Effector memory CD4-positive, alpha-beta T cell (primary cell): Measurements from ENCODE around the gene CRLF2.
"Not testable (repeated sequence)": the region's sequence is repeated elsewhere in the genome, so short reads cannot be mapped to it uniquely, and the experiment has no call there.

ENCODE experiments used
- DNase-seq, 3 donors: peaks; one replicate each; pipeline ENCODE4 v3.0.0-alpha.2; 2020
- H3K27ac ChIP-seq: 2 replicates; pipeline ENCODE4 v1.7.0; 2013; ENCODE audit warnings: mild to moderate bottlenecking, low read length, moderate library complexity; ENCODE audit not compliant: insufficient read depth, poor library complexity, severe bottlenecking
- H3K27me3 ChIP-seq: replicated peaks from 2 replicates; pipeline ENCODE4 v1.7.0; 2013; ENCODE audit warnings: mild to moderate bottlenecking, low read length; ENCODE audit not compliant: insufficient read depth, control insufficient read depth, poor library complexity, severe bottlenecking
- H3K36me3 ChIP-seq: 2 replicates; pipeline ENCODE4 v1.7.0; 2013; ENCODE audit warnings: mild to moderate bottlenecking, low read length, moderate library complexity; ENCODE audit not compliant: control insufficient read depth, insufficient read depth
- H3K4me1 ChIP-seq: 2 replicates; pipeline ENCODE4 v1.7.0; 2013; ENCODE audit warnings: low read length, mild to moderate bottlenecking; ENCODE audit not compliant: control insufficient read depth, insufficient read depth, poor library complexity, severe bottlenecking
- H3K4me3 ChIP-seq: 2 replicates; pipeline ENCODE4 v1.7.0; 2013; ENCODE audit warnings: low read length, low read depth, mild to moderate bottlenecking; ENCODE audit not compliant: insufficient read depth, poor library complexity, severe bottlenecking
- H3K9me3 ChIP-seq: 2 replicates; pipeline ENCODE4 v1.7.0; 2013; ENCODE audit warnings: mild to moderate bottlenecking, low read length, moderate library complexity; ENCODE audit not compliant: control insufficient read depth

The CRLF2 gene

GRCh38 chrX:1240551-1240950 lies 28.1 kb upstream of the CRLF2 start:
- not testable (repeated sequence) for H3K4me3 ChIP-seq, H3K36me3 ChIP-seq, H3K27ac ChIP-seq, H3K9me3 ChIP-seq, DNase-seq, H3K27me3 ChIP-seq, H3K4me1 ChIP-seq

GRCh38 chrX:1239681-1240142 lies 27.3 kb upstream of the CRLF2 start:
- Histone ChIP-seq H3K27me3 (no peaks in the 10 kb centered on the region), H3K9me3 (no peaks in the 10 kb centered on the region), H3K36me3 (no peaks in the 10 kb centered on the region), H3K4me3 (no peak overlapping the region), H3K4me1 (peaks cover 6% of the 10 kb centered on the region), H3K27ac (no peak overlapping the region)
- DNase-seq = no peak

GRCh38 chrX:1231850-1232465 lies 19.5 kb upstream of the CRLF2 start:
- Histone ChIP-seq H3K4me1 (peaks cover 5% of the 10 kb centered on the region), H3K27me3 (no peaks in the 10 kb centered on the region), H3K9me3 (no peaks in the 10 kb centered on the region), H3K4me3 (no peak overlapping the region), H3K27ac (no peak overlapping the region), H3K36me3 (no peaks in the 10 kb centered on the region)
- DNase-seq = no peak

- H3K9me3 ChIP-seq, H3K27me3 ChIP-seq, DNase-seq, H3K4me3 ChIP-seq, H3K27ac ChIP-seq, H3K36me3 ChIP-seq, H3K4me1 ChIP-seq: not testable (repeated sequence)
Observed at GRCh38 chrX:1228101-1228500, 15.7 kb upstream of the CRLF2 start.

GRCh38 chrX:1226249-1226648 lies 13.8 kb upstream of the CRLF2 start:
- Histone ChIP-seq H3K9me3 (peaks cover 5% of the 10 kb centered on the region), H3K4me1 (no peaks in the 10 kb centered on the region), H3K36me3 (no peaks in the 10 kb centered on the region), H3K27me3 (no peaks in the 10 kb centered on the region), H3K4me3 (no peak overlapping the region), H3K27ac (no peak overlapping the region)
- DNase-seq = no peak

- Histone ChIP-seq H3K27ac (no peak overlapping the region), H3K36me3 (no peaks in the 10 kb centered on the region), H3K9me3 (peaks cover 5% of the 10 kb centered on the region), H3K4me1 (no peaks in the 10 kb centered on the region), H3K4me3 (no peak overlapping the region), H3K27me3 (no peaks in the 10 kb centered on the region)
- no peak for DNase-seq
Observed at GRCh38 chrX:1224954-1225353, 12.5 kb upstream of the CRLF2 start.

- Histone ChIP-seq H3K27ac (no peak overlapping the region), H3K9me3 (peaks cover 5% of the 10 kb centered on the region), H3K4me3 (no peak overlapping the region), H3K27me3 (no peaks in the 10 kb centered on the region), H3K36me3 (no peaks in the 10 kb centered on the region), H3K4me1 (no peaks in the 10 kb centered on the region)
- no peak for DNase-seq
Observed at GRCh38 chrX:1223242-1223600, 10.8 kb upstream of the CRLF2 start.

GRCh38 chrX:1222531-1223241 lies 10.2 kb upstream of the CRLF2 start:
- Histone ChIP-seq H3K36me3 (no peaks in the 10 kb centered on the region), H3K27ac (no peak overlapping the region), H3K9me3 (peaks cover 5% of the 10 kb centered on the region), H3K4me3 (no peak overlapping the region), H3K27me3 (no peaks in the 10 kb centered on the region), H3K4me1 (no peaks in the 10 kb centered on the region)
- DNase-seq = no peak

GRCh38 chrX:1221296-1221845 lies 8.9 kb upstream of the CRLF2 start:
- H3K4me3 ChIP-seq = no peak overlapping the region
- H3K27ac ChIP-seq = no peak overlapping the region
- H3K27me3 ChIP-seq = no peaks in the 10 kb centered on the region
- DNase-seq = no peak
- H3K36me3 ChIP-seq = no peaks in the 10 kb centered on the region
- peaks cover 5% of the 10 kb centered on the region for H3K9me3 ChIP-seq
- no peaks in the 10 kb centered on the region for H3K4me1 ChIP-seq

- no peak for DNase-seq
- peaks cover 5% of the 10 kb centered on the region for H3K9me3 ChIP-seq
- H3K27me3 ChIP-seq = no peaks in the 10 kb centered on the region
- no peaks in the 10 kb centered on the region for H3K4me1 ChIP-seq
- no peak overlapping the region for H3K27ac ChIP-seq
- no peak overlapping the region for H3K4me3 ChIP-seq
- no peaks in the 10 kb centered on the region for H3K36me3 ChIP-seq
Observed at GRCh38 chrX:1218286-1218685, 5.8 kb upstream of the CRLF2 start.
